Ammon's horn (tissue), 1 donor: ENCODE data around the gene PTGES3.
"Not testable (repeated sequence)": the region's sequence is repeated elsewhere in the genome, so short reads cannot be mapped to it uniquely, and the experiment has no call there.

Source experiments
- DNase-seq: peaks from one replicate; pipeline ENCODE4 v3.0.0-alpha.2; 2016; ENCODE audit warnings: low spot score

The PTGES3 gene

DNA sequence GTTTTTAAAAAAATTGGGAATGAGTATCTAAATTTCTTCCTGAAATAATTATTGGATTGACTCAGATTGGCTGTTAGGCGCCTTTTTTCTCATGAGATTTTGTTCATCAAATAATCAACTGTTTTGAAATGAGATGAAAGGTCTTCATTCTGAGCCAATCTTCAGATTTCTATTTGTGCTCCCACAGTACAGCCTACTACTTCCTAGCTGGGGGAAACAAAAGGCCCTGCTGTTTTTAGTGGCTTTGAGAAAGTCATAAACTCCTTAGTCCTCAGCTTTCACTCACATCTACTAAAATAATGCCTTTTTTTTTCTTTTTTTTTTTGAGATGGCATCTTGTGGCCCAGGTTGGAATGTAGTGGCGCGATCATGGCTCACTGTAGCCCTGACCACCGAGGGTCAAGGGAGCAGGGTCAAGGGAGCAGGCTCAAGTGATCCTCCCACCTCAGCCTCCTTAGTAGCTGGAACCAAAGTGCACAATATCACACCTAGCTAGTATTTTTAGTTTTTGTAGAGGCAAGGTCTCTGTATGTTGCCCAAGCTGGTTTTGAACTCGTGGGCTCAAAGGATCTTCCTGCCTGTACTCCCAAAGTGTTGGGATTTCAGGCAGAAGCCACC lies 21.8 kb upstream of the PTGES3 start:
- no peak for DNase-seq

DNA sequence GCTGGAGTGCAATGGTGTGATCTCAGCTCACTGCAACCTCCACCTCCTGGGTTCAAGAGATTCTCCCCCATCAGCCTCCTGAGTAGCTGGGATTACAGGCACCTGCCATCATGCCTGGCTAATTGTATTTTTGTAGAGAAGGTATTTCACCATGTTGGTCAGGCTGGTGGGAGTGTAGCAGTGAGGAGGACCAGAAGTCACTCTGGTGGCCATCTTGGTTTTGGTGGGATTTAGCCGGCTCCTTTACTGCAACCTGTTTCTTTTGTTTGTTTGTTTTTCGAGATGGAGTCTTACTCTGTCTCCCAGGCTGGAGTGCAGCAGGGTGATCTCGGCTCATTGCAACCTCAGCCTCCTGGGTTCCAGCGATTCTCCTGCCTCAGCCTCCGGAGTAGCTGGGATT lies 16.4 kb upstream of the PTGES3 start:
- DNase-seq = not testable (repeated sequence)

DNA sequence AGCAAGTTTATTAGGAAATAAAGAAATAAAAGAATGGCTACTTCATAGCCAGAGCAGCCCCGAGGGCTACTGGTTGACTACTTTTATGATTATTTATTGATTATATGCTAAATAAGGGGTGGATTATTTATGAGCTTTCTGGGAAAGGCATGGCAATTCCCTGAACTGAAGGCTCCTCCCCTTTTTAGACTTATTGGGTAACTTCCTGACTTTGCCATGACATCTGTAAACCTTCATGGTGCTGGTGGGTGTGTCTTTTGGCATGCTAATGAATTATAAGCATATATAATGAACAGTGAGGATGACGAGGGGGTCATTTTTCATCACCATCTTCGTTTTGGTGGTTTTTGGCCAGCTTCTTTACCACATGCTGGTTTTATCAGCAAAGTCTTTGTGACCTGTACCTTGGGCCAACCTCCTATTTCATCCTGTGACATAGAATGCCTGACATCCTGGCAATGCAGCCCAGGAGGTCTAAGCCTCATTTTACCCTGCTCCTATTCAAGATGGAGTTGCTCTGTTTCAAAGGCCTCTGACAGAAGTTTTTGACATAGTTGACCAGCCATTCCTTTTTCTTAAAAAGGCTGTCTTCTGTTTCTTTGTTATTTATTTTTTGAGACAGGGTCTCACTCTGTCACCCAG lies 11.1 kb upstream of the PTGES3 start:
- DNase-seq = no peak

- no peak for DNase-seq
These were observed 7.4 kb upstream of the PTGES3 start for GRCh38 chr12:56695327-56696101.

DNA sequence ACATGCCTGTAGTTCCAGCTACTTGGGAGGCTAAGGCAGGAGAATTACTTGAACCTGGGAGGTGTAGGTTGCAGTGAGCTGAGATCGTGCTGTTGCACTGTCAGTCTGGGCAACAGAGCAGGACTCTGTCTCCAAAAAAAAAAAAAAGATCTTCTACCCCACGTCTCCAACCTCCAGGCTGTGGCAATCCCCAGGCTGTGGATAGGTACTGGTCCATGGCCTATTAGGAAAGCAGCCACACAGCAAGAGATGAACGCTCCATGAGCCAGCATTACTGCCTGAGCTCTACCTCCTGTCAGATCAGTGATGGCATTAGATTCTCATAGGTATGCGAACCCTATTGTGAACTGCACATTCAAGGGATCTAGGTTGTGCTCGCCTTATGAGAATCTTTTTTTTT lies 6.1 kb upstream of the PTGES3 start:
- no peak for DNase-seq

GRCh38 chr12:56688846-56689109 lies 694 bp upstream of the PTGES3 start:
- DNase-seq = no peak

GRCh38 chr12:56687223-56688128 lies 608 bp downstream of the PTGES3 start:
- peak; percentile 75 for DNase-seq

- no peak for DNase-seq
These were observed 3.2 kb downstream of the PTGES3 start for GRCh38 chr12:56684745-56685359.

GRCh38 chr12:56682323-56682722 lies 5.8 kb downstream of the PTGES3 start:
- no peak for DNase-seq

DNA sequence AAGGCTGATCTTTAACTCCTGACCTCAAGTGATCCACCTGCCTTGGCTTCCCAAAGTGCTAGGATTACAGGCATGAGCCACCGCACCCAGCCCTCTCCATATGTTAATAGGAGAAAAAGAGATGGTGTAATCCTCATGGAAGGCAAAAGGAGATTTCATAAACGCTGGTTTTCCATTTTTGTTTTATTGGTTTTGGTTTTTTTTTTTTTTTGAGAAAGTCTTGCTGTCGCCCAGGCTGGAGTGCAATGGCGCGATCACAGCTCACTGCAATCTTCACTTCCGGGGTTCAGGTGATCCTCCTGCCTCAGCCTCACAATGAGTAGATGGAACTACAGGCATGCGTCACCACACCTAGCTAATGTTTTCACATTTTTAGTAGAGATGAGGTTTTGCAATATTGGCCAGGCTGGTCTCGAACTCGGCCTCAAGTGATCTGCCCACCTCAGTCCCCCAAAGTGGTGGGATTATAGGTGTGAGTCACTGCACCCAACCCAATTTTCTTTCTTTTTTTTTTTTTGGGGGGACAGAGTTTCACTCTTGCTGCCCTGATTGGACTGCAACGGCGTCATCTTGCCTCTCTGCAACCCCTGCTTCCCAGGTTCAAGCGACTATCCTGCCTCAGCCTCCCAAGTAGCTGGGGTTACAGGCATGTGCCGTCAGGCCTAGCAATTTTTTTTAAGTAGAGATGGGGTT lies 8.1 kb downstream of the PTGES3 start:
- no peak for DNase-seq

GRCh38 chr12:56678852-56679251 lies 9.2 kb downstream of the PTGES3 start:
- DNase-seq = no peak

DNA sequence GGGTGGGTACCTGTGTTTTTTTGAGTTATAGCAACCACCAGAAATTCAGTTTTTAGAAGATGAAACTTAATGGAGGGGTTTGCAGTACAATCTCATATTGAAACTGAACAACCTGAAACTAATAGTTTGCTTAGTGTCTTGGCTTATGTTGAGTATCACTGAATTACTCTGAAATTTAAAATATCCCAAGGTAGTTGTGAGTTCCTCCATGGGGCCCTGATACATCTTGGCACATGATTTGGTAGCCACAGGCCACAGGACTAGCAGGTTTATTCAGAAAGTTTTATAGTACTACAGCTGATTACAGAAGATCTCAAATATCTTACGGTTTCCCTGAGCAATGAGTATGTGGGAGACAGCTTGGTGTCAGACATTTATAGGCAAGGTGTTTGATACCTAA lies 10.4 kb downstream of the PTGES3 start:
- no peak for DNase-seq

GRCh38 chr12:56676851-56677580 lies 11.1 kb downstream of the PTGES3 start:
- DNase-seq = no peak

DNA sequence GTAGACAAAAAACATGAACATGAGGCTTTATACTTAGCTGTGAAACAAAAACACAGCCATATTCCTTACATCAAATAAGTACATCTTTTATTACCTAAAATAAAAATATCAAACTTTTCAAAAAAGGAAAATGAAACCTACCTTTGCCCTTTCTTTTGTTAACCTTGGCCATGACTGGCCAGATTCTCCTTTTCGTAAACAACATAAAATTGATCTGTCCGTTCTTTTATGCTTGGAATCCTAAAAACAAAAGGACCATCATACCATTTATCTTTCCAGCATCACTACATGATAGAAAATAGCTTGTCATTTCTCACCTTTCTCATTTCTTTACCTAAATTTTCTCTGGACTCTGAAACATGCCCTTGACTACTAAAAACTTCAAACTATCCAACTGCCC lies 16.5 kb downstream of the PTGES3 start:
- no peak for DNase-seq

GRCh38 chr12:56670836-56671235 lies 17.2 kb downstream of the PTGES3 start:
- no peak for DNase-seq

GRCh38 chr12:56668197-56668457 lies 20.0 kb downstream of the PTGES3 start:
- no peak for DNase-seq

GRCh38 chr12:56661979-56662638 lies 26.0 kb downstream of the PTGES3 start:
- no peak for DNase-seq

- no peak for DNase-seq
These were observed 26.5 kb downstream of the PTGES3 start for GRCh38 chr12:56661560-56661959.

- no peak for DNase-seq
These were observed 29.2 kb downstream of the PTGES3 start for GRCh38 chr12:56658921-56659320.
